Erythroblast (primary cell): ENCODE data around the gene S100A5.

ENCODE experiments used
- GATA1 ChIP-seq: IDR thresholded peaks from 2 replicates; pipeline ENCODE4 v1.6.1; 2011; ENCODE audit warnings: low read depth, mild to moderate bottlenecking, control low read depth, low read length, moderate library complexity
- POLR2A ChIP-seq: IDR thresholded peaks from 2 replicates; pipeline ENCODE4 v1.6.1; 2011; ENCODE audit warnings: mild to moderate bottlenecking, low read length

DNA sequence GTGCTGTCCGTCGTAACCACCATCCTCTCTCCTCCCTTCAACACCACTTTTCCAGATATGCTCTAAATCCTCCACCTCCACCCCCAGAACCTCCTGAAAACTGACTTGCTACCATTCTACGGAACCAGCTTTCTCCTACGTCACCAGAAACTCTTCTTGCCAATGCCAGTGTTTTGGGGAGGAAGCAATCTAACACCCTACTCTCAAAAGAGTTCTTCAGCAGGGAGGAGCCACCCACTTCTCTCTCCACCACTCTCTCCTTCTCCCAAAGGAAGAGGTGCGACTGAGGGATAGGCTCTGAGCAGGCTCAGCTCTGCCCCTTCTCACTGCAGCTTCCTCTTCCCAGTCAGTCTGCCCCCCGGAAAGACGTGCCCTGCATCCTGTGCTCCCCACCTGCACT lies 31.0 kb upstream of the S100A5 start:
- TF ChIP-seq POLR2A: no peak
- TF ChIP-seq GATA1: no peak
